Putamen (tissue), 1 donor: ENCODE measurements around the gene BCAS3.
"Not testable (repeated sequence)": the region's sequence is repeated elsewhere in the genome, so short reads cannot be mapped to it uniquely, and the experiment has no call there.

ENCODE experiments used
- DNase-seq: peaks from one replicate; pipeline ENCODE4 v3.0.0-alpha.2; 2016; ENCODE audit warnings: low spot score

BCAS3 gene

GRCh38 chr17:61338874-61339478 is 661.3 kb downstream of the BCAS3 start:
- no peak for DNase-seq

- no peak for DNase-seq
Observed at GRCh38 chr17:61340431-61341209, 663.0 kb downstream of the BCAS3 start.

GRCh38 chr17:61343576-61343975 is 665.9 kb downstream of the BCAS3 start:
- DNase-seq = no peak

GRCh38 chr17:61345061-61345460 is 667.4 kb downstream of the BCAS3 start:
- DNase-seq = no peak

- DNase-seq = no peak
Observed at GRCh38 chr17:61345825-61346666, 668.4 kb downstream of the BCAS3 start.

- DNase-seq = no peak
Observed at GRCh38 chr17:61349350-61349749, 671.7 kb downstream of the BCAS3 start.

- DNase-seq = no peak
Observed at GRCh38 chr17:61351745-61352407, 674.2 kb downstream of the BCAS3 start.

GRCh38 chr17:61352408-61352770 is 674.7 kb downstream of the BCAS3 start:
- DNase-seq = no peak

- no peak for DNase-seq
Observed at GRCh38 chr17:61352781-61353491, 675.3 kb downstream of the BCAS3 start.

GRCh38 chr17:61353615-61354014 is 676.0 kb downstream of the BCAS3 start:
- no peak for DNase-seq

- no peak for DNase-seq
Observed at GRCh38 chr17:61354895-61355874, 677.5 kb downstream of the BCAS3 start.

- DNase-seq = not testable (repeated sequence)
Observed at GRCh38 chr17:61357061-61357460, 679.4 kb downstream of the BCAS3 start.

- DNase-seq = not testable (repeated sequence)
Observed at GRCh38 chr17:61359513-61359912, 681.9 kb downstream of the BCAS3 start.

- DNase-seq = no peak
Observed at GRCh38 chr17:61360318-61360943, 682.8 kb downstream of the BCAS3 start.

- no peak for DNase-seq
Observed at GRCh38 chr17:61361084-61361483, 683.4 kb downstream of the BCAS3 start.

GRCh38 chr17:61362396-61362795 is 684.7 kb downstream of the BCAS3 start:
- no peak for DNase-seq

- DNase-seq = no peak
Observed at GRCh38 chr17:61362852-61363600, 685.4 kb downstream of the BCAS3 start.

GRCh38 chr17:61363601-61364462 is 686.2 kb downstream of the BCAS3 start:
- DNase-seq = no peak
